Hepatic stellate cell (primary cell): ENCODE results near the gene RFLNA.

Source experiments
- DNase-seq: peaks from one replicate; pipeline ENCODE4 v3.0.0; 2011; ENCODE audit warnings: low spot score

Gene RFLNA

DNA sequence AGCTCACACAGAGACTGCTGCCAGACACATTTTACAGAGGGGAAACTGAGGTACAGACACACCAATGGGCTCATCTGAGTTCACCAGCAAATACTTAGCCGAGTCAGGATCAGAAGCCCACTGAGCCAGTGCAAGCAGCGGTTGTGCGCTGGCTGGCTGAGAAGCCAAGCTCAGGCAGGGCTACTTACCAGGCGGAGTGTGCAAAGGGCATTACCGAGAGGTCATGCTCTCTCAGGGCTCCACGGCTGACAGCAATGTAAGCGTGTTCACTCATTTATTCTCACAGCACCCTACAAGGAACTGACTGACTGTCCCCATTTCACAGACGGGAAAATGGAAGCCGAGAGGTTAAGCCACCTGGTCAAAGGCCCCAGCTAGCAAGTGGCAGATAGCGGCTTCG is 63.7 kb downstream of the RFLNA start:
- no peak for DNase-seq

DNA sequence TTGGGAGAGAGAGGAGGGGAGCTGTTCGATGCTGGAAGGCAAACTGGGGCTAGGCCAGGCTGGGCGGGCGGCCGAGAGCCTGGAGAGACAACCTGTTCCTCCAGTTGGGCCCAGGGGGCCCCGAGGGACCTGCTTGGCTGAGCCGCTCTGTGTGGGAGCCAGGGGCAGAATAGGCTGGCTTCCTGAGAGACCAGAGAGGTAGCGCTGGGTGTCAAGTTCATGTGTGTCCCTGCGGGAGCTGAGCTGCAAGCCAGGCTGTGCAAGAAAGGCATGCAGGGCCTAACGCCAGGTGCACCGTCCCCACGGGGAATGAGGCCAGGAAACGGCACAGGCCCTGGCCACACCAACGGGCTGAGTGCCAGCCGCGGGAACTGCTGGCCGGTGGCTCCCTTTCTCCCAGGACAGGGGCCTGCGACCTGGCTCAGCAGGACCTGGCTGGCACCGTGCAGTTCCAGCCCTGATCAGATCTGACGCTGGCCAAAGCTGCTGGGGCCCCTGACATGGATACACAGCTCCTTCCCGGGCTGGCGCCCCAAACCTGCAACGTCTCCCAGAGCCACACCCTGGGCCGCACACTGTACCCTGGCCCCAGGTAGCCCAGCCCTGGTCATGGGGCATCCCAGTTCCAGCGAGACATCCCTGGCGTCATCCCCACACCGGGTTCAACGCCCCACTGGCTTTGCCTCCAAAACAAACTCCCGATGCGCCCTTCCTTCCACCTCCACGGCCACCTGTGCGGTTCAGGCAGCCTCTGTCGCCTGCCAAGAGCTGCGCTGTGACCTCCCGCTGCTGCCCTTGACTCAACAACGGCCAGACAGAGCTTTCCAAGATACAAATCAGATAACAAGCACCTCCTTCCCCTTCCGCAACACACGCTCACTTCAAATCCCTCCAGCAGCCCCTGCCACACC is 65.0 kb downstream of the RFLNA start:
- no peak for DNase-seq

DNA sequence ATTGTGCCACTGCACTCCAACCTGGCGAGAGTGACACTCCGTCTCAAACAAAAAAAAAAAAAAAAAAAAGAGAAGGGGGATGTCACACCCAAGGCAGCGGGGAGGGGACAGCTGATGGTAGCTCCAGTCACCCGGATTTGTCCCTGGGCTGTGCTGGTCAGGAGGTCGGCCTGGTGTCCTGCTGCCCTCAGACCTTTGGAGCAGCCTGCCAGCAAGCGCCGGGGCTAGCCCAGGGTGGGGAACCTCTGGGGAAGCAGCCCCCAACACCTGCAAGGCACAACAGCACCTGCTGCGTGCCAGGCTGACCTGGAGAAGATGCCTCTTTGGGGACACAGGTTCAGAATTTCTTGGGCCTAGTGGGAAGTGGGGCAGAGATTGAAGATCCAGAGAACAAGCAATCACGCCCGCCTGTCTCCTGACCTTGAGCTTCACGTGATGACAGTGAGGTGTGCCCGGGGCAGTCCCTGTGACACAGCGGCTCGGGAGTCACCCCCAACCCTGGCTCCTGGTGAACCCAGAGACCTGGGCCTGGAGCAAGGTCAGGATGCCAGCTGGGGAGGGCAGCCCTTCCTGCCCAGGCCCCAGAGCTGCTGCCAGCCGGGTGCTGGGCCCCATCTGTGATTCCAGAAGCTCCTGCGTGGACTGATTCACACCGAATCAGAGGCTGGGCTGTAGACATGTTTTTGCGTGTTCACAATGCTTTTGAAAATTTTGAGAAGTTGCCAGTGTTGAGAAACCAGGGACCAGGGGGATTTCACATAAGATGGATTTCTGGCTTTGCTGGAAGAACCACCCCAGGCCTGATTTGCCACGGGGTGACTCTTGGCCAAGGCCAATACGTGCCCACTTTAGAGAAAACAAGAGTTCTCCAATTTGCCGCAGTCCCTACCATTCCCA is 66.4 kb downstream of the RFLNA start:
- no peak for DNase-seq

DNA sequence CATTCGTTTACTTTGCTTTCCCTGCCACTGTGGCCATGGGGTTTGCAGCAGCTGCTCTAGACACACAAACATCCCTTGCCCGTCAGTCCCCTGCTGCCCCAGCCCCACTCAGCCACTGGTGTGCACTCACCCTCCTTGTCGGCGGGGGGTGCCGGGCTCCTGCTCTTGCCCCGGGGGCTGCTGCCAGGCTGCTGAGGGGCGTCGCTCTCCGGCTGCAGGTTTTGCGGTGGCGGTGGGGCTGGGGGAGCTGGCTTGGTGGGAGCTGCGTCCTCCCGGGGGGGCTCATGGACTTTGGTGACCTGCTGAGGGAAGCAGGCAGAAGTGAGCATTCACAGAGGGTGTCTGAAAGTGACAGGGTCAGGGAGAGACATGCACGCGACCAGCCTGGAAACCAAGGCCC is 67.1 kb downstream of the RFLNA start:
- DNase-seq, result no peak

DNA sequence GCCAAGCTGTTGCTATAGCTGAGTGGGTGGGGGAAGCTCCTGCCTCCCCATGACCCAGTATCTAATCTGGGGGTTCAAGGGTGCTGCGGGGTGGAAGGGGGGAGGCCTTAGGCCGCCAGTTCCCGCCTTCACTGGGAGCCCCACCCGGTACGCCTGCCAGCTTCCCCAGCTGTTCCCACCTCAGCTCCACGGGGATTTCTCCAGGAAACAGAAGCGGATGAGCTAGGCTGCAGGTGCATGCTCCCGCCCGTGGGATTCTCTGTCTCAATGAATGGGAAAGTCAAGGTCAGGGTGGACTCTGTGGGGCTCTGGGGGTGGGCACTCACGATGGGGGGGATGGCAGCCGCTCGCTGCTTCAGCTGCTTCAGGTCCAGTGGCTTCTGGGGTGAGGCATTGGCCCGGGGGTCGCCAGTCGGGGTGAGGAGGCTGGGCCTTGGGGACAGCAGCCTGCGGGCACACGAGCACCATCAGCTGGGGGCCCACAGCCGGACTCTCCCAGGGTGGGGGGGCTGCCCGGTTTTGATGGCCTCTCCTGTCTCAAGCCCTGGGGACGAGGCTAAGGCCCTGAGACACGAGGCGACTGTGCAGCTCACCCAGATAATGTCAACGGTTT is 68.6 kb downstream of the RFLNA start:
- no peak for DNase-seq

DNA sequence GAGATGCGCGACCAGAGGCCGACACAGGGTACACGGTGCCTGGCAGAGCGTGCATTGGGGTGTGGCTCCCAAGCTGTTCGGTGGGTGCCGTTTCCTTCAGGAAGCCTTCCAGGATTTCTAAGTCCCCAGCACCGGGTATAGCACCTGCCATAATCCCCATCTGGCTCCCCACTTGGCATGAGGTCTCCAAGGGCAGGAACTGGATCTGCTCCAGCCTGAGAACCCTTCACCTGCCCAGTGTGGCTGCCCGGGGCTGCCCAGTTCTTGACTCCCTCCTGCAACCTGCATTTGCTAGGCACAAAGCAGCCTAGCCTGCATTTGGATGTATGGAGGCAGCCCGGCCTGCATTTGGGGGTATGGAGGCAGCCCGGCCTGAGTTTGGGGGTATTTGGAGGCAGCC is 69.7 kb downstream of the RFLNA start:
- no peak for DNase-seq
